Measurements from ENCODE around the gene ADD3.

ADD3 gene, protein sequence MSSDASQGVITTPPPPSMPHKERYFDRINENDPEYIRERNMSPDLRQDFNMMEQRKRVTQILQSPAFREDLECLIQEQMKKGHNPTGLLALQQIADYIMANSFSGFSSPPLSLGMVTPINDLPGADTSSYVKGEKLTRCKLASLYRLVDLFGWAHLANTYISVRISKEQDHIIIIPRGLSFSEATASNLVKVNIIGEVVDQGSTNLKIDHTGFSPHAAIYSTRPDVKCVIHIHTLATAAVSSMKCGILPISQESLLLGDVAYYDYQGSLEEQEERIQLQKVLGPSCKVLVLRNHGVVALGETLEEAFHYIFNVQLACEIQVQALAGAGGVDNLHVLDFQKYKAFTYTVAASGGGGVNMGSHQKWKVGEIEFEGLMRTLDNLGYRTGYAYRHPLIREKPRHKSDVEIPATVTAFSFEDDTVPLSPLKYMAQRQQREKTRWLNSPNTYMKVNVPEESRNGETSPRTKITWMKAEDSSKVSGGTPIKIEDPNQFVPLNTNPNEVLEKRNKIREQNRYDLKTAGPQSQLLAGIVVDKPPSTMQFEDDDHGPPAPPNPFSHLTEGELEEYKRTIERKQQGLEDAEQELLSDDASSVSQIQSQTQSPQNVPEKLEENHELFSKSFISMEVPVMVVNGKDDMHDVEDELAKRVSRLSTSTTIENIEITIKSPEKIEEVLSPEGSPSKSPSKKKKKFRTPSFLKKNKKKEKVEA

DNA sequence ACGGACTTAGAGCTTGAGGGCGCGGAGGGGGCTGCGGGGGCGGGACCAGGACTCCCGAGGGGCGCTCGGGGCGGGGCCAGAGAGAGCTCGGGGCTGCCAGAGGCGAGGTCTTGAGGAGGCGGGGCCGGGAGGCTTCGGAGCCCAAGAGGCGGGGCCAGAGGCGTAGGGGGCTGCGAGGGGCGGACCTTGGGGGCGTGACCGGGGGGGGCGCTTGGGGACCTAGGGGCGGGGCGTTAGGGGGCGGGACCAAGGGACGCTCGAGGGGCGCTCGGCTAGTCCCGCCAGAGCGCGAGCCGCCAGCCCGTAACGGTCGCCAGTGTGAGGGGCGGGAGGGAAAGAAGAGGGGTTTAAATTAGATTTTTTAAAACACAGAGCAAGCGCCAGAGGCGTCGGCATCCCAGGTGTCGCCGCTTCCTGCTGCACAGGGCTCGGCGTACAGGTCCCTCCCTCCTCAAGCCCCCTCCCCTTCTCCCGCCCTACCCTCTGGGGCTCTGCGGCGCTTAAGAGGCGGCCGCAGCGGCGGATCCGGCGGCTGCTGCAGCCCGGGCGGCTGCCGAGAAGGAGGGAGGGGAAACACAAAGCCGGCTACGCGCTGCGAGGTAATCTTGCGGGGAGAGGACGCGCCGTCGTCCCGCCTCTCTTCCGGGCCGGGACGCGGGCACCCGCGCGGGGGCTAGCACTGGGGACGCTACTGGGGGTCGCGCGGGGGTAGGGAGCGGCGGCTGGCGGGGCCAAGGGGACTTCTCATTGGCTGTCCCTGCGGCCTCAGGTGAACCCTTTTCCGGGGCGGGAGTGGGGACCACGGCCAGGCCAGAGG, at the start of gene ADD3:
TSS of gene ADD3 (plus strand) at position 284 of the 817 bp plus-strand sequence. CDS start 92,670 bp downstream, outside the sequence.
- peak; percentile 84 to 85 for DNase-seq (ENCODE audit: low read depth in 2 of 2)

DNA sequence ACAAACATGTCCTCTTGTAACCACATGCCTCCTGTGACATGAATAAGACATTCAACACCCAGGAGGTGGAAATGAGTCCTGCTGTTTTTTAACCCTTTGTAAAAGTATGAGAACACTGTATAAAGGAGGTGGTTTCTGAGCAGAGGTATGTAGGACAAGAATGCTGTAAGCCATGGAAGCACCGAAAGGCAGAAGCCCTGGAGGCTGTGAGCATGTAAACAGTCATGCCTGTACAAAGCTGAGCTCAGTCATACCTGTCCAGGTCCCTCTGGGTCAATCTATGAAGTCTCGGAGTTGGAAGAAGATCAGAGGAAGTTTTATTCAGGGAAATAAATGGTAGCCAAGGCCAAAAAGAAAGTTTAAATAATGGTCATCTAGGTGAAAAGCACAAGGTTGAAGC, 49.7 kb upstream of the ADD3 start:
- DNase-seq (ENCODE audit: low read depth in 2 of 2), result no peak

DNA sequence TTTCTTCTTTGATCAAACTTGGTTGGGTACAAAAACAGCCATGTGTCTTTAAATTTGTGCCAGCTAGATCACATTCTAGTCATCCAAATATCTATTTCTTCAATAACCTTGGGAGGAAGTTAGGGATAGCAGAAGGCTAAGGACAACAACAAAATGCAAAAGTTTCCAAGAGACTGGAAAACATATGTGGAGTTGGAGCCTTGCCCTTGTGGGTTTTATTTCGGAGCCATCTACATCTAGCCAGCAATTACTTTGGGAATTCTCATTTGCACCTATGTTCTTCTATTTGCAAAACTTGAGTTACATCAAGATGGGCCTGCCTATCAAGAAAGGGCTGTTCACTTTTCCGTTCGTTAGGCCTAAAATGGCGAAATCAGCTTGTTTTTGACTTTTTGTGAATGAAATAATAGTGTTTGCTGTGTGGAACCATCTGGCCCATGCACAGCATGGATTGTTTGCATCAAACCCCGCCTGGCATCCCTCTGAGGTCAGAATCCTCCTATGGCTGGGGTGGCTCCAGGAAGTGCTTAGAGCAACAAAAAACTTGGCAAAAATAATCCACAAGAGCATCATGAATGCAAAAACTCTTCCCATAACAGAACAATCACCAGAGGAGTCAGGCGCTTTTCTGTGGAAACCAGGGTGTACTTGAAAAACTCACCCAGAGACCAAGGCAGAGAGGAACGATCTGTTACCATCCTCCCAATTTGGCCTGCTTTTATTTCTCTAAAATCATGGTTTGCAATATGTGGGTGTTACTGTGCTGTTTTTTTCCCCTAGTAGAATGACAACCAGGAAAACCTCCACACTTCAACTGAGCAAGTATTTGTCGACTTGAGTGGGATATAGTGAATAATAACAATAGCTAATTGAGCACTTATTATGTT, 48.3 kb upstream of the ADD3 start:
- no peak for DNase-seq (ENCODE audit: low read depth in 2 of 2)

DNA sequence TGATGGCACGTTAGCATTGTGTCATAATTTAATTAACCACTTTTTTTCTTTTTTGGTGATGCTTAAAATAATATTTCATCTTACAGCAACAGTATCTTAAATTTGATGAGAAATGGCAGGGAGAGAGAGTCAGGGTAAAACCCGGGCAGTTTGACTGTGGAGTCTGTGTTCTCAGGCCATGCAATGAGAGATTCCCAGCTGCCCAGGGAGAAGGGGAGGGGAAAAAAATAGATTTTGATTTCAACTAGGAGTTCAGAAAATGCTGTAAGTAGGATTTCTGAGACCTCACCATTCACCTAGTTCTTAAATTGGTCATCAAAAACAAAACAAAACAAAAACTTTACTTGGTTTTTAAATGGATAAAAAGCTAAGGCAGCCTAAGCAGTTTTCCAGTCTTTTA, 47.1 kb upstream of the ADD3 start:
- DNase-seq (ENCODE audit: low read depth in 2 of 2), result no peak

DNA sequence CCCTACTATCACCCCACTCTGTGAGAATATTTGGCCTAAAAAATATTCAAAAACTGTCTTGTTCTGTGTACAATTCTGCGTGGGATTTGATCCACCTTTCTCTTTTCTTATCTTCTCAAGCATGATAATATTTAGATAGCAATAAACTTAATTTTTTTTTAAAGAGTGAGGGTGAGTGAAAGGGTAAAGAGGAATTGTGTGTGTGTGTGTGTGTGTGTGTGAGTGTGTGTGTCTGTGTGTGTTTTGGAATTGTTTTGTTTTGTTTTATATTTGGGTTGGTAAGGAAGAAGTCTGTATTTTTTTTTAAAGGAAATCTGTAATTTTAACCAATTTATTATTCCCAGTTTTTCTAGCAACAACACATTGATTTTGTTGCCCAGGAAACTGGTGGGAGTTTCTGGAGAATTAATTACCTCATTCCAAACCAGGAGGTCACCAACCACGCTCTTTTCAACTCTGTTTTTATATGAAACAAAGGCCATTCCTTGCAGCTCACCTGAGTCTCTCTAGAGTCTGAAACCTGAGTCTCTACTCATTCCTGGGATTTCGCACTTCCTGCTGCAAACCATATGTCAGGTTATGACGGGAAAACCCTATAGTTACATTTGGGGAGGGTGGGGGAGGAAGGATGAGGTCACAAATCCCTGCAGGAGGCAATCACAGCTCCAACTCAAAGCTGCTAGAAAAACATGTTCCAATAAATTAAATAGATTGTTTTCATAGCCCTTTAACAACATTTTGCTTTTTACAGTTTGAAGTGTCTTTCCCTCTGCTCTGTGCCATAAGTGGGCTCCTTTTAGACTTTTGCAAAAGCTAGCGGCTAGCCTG, 46.4 kb upstream of the ADD3 start:
- no peak for DNase-seq (ENCODE audit: low read depth in 2 of 2)

DNA sequence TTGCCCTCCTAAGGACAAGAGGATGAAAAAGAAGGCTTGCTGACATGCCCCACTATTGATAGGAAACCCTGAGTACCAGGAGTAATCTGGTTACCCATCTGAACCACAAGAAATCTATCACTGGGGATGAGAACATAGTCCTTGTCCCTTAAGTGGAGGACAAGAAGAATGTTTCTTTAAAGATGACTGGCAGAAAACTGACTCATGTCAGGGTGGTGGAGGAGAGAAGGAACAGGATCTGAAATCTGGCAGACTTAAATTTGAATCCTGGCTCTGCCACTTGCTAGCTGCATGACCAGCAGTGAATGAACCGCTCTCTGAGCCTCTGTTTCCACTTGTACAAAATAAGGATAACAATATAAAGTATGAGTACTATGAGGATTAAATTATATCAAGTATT, 45.5 kb upstream of the ADD3 start:
- DNase-seq (ENCODE audit: low read depth in 2 of 2), result no peak

DNA sequence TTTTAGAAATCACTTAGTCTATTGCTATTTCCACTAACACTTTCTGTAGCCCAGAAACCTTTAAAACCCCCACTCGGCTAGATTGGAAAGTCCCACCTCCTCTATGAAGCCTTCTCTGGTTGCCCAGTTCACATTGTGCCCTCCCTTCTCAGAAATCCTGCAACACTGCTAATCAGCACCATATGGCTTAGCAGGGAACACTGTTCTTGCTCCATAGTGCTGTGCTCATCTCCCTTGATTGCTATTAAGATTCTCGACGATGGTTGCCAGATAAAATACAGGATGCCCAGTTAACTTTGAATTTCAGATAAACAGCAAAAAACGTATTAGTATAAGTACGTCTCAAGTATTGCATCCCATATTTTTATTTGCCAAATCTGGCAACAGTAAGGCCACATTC, 44.3 kb upstream of the ADD3 start:
- no peak for DNase-seq (ENCODE audit: low read depth in 2 of 2)

DNA sequence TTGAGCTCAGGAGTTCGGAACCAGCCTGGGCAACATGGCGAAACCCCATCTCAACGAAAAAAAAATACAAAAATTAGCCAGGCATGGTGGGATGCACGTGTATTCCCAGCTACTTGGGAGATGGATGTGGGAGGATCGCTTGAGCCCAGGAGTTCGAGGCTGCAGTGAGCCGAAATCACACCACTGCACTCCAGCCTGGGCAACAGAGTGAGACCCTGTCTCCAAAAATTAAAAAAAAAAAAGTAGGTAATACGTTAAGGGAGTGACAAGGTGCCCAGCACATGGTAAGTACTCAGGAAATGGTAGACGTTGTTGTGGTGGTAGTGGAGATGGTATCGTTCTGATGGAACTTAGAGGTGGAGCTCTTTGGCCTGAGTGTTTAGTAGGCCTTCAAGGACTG, 43.5 kb upstream of the ADD3 start:
- DNase-seq (ENCODE audit: low read depth in 2 of 2), result no peak

DNA sequence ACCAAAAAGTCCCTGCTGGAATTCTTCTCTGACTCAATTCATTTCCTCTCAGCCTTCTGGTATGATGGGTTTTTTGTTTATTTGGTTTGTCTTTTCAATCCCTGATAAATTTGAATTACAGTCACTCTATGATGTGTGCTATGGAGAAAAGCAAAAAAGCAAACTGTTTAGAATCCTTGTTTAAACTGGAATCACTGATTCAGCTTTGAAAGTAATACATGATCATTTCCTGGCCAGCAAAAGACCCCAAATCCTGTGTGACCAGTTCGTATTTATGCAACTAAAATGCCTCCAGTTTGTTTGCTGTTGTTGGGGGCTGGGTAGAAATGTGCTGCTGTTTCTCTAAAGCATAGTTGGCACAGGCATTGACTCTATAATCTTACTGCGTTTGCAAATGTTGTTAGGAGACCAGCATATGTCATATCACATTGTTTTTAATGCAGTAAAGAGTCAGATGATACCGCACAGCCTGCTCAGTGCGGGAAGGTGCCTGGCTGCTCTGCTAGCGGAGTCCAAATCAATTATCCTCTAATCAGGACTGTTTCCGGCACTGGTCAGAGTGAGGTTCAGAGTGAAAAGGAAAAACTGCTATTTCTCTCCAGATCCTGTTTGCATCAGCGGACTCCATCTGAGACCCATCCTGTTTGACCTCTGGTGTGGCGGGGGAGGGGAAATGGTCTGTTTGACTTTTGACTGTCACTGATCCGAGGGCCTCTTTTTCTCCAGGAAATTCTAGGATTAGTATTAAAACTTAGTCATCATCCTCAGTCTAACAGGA, 40.6 kb upstream of the ADD3 start:
- DNase-seq (ENCODE audit: low read depth in 2 of 2), result no peak

DNA sequence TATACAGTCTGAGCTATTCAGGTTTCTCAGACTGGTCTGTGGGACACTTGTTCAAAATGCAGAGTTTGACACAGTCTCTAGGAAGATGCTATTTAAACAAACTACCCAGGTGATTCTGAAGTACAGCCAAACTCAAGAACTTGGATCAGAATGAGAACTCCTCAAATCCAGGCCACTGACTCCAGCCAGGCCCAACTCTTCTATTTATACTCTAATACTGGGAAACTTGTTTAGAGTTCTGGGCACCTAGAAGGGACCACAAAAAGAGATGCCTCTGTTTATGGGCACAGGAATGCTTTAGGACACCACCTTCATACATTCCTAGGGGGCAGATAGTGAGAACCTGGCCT, 40.1 kb upstream of the ADD3 start:
- DNase-seq (ENCODE audit: low read depth in 2 of 2), result no peak

DNA sequence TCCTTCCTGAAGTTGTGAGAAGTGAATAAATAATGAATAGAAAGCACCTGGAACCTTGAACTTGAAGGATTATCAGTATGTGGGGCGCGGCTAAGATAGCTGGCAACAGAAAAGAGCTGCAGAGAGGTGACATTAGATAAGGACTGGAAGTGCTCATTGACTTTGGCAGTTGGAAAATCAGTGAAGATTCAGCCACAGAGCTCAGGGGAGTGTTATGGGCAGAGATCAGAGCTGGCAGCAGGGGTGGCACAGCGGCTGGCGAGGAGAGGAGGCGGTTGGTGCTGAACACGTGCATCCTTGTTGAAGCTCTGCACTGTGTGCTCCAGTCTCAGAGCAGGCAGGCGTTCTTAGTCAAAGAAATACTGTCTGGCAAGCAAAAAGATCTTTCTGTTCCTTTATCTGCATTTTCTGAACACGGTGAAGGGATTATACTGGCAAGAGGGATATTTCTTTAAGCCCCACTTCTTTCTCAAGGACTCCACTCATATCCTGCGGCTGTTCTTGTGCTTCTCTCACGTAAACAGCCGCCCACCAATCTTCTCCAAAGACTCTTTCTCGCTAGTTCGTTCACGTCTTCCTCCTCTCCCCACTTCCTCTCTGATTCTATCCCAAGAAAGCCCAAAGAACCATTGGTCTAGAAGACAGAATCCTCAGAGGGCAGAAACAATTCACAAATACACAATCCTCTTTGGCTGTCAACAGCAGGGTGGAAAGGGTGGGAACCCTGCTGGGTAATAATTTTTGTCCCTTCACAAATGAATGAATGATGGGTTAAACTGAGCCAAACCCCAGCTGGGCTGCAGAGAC, 38.6 kb upstream of the ADD3 start:
- DNase-seq (ENCODE audit: low read depth in 2 of 2), result no peak

DNA sequence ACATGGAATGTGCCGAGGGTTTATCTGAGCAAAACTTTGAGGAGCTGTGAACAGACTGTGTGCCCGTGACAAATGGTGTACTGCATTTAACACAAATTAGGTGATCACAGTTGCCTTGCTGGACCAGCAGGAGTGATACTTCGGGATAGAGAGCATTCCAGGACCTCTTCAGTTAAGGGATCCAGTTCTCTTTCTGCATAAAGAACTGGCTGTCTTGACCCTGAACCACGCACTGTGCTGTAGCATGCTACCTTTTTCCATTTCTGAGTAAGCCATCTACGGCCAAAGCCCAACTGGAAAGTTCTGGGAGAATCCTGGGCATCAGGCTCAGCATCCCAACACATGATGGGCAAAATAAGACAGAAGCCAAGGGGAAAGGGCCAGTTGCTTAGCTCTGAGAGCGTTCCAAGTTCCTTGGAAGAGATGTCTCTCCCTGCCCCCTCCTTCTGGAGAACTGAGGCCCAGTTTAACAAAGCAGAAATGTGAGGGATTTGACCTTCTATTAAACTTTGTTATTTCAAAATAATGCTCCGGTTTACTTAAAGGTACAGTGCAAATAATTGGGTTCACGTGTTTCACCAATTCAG, 37.9 kb upstream of the ADD3 start:
- no peak for DNase-seq (ENCODE audit: low read depth in 2 of 2)

DNA sequence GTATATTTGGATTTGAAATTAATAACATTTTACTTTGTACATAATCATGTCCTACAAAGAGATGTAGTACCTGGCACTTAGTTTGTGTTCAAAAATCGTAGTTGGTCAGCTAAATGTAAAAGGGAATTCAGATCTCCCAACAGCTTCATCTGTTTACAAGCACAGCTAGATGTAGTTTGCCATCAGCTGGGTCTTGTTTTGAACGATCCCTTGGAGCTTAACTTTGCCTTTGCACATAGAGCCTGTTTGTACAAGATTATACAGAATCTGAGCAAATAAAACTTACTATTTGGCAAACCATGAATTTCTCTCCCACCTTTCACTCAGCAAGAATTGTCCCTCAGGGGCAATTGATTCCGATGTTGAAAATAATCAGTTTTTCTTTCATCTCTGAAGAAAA, 36.1 kb upstream of the ADD3 start:
- DNase-seq (ENCODE audit: low read depth in 2 of 2), result no peak

DNA sequence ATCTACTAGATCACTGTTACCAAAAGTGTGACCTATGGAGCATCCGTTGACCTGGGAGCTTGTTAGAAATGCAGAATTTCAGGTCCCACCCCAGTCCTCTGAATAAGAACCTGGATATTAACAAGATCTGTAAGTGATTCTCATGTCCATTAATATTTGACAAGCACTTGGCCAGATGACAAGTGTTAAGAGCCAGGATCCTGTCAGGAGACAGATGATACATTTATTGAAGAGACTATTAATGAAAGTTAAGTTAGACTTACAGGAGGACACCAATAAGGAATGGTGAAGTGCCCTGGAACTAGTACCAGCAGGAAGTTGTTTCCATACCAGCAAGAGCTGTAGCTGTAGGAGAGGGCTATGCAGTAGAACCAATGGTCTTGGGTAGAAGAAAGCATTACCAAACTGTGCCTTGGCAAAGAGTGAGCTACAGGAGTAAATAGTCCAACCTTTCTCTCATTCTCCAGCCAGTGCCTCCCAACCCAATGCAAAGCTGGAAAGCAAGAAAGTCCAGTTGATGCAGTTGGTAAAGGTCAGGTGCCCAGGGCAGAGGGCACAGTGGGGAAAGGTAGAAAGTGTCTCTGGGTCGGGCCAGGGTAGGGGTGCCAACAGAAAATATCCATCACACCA, 35.3 kb upstream of the ADD3 start:
- no peak for DNase-seq (ENCODE audit: low read depth in 2 of 2)

DNA sequence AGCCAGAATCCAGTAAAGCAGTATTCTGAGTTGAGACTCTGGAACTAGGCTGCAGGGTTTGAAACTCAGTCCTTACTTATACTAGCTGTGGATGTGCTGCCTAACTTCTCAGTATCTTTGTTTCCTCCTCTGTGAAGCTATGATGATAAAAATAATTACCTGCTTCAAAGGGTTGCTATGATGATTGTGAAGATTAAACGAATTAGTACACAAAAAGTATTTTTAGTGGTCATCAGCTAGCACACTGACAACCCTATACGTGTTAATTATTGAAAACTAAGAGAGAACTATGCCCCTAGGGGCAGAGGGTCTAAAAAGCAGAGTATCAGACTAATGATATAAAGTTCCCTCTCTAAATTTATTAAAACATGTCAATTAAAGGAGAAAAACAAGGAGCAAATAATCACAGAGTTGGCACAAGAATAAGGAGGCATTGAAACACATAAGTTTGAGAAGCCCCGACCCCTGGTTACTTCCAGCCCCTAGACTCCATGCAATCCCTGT, 34.4 kb upstream of the ADD3 start:
- no peak for DNase-seq (ENCODE audit: low read depth in 2 of 2)

DNA sequence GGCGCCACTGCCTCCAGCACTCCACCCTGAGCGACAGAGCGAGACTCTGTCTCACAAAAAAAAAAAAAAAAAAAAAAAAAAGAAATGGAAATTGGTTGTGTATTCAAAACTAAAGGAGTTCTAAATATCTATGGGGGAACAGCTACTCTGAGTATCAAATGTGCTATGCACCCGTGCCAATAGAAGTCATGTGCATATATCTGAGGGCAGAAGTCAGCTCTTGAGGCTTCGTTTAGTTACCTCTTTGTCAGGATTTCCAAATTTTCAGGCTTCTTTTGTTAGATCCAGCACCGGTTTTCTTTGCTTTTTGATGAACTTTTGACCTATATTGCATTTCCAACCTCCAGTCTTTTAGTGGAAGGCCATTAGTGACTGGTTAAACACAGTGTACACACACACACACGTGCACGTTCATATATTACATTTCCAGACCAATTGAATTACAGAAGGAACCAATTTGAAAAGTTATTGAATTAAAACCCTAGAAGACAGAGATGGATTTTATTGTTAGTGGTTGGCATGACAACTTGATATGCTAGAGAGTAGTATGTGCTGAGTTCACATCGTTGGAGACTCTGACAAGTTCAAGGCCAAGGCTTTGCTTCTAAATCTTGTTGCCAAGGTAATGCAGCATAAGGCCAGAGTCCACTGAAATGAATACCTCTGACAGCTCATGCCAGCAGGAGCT, 33.1 kb upstream of the ADD3 start:
- no peak for DNase-seq (ENCODE audit: low read depth in 2 of 2)

Data from activated CD4-positive, alpha-beta T cell treated with anti-CD3 and anti-CD28 coated beads for 24 hours (primary cell).